GM19023 (cell line): Measurements from ENCODE around the gene BCORL1.

Experiments used
- ATAC-seq: cut with Tn5 transposase; IDR thresholded peaks from one replicate; pipeline ENCODE4 v1.9.1; 2021; ENCODE audit warnings: mild to moderate bottlenecking, moderate library complexity; ENCODE audit not compliant: unreplicated experiment

Gene BCORL1

GRCh38 chrX:130009658-130010223, 27.3 kb downstream of the BCORL1 start:
- ATAC-seq, result no peak

GRCh38 chrX:130012683-130013082, 30.2 kb downstream of the BCORL1 start:
- no peak for ATAC-seq

GRCh38 chrX:130013661-130014060, 31.2 kb downstream of the BCORL1 start:
- ATAC-seq, result no peak

- no peak for ATAC-seq
These were observed 31.9 kb downstream of the BCORL1 start for GRCh38 chrX:130014356-130014755.

GRCh38 chrX:130014770-130015169, 32.3 kb downstream of the BCORL1 start:
- ATAC-seq, result no peak

- ATAC-seq, result no peak
These were observed 32.7 kb downstream of the BCORL1 start for GRCh38 chrX:130015181-130015580.

GRCh38 chrX:130018143-130018542, 35.7 kb downstream of the BCORL1 start:
- ATAC-seq, result no peak

GRCh38 chrX:130020661-130021324, 38.4 kb downstream of the BCORL1 start:
- no peak for ATAC-seq

- peak; percentile 99 for ATAC-seq
These were observed 41.7 kb downstream of the BCORL1 start for GRCh38 chrX:130024127-130024526.

GRCh38 chrX:130025256-130025655, 42.8 kb downstream of the BCORL1 start:
- ATAC-seq, result no peak

- ATAC-seq, result no peak
These were observed 45.1 kb downstream of the BCORL1 start for GRCh38 chrX:130027569-130027968.

GRCh38 chrX:130028196-130028595, 45.8 kb downstream of the BCORL1 start:
- ATAC-seq, result no peak

GRCh38 chrX:130030826-130031225, 48.4 kb downstream of the BCORL1 start:
- ATAC-seq, result no peak

- no peak for ATAC-seq
These were observed 50.1 kb downstream of the BCORL1 start for GRCh38 chrX:130032552-130032951.

GRCh38 chrX:130034178-130034577, 51.7 kb downstream of the BCORL1 start:
- ATAC-seq, result no peak

- ATAC-seq, result no peak
These were observed 57.4 kb downstream of the BCORL1 start for GRCh38 chrX:130039847-130040246.

GRCh38 chrX:130047416-130047815, 65.0 kb downstream of the BCORL1 start:
- ATAC-seq, result no peak

GRCh38 chrX:130048686-130049222, 66.3 kb downstream of the BCORL1 start:
- no peak for ATAC-seq

- ATAC-seq, result no peak
These were observed 67.4 kb downstream of the BCORL1 start for GRCh38 chrX:130049821-130050220.

- no peak for ATAC-seq
These were observed 68.9 kb downstream of the BCORL1 start for GRCh38 chrX:130051176-130051845.

- no peak for ATAC-seq
These were observed 70.8 kb downstream of the BCORL1 start for GRCh38 chrX:130053236-130053635.

GRCh38 chrX:130055103-130055502, 72.7 kb downstream of the BCORL1 start:
- no peak for ATAC-seq
